Measurements from ENCODE around the gene FLACC1.

The FLACC1 gene

DNA sequence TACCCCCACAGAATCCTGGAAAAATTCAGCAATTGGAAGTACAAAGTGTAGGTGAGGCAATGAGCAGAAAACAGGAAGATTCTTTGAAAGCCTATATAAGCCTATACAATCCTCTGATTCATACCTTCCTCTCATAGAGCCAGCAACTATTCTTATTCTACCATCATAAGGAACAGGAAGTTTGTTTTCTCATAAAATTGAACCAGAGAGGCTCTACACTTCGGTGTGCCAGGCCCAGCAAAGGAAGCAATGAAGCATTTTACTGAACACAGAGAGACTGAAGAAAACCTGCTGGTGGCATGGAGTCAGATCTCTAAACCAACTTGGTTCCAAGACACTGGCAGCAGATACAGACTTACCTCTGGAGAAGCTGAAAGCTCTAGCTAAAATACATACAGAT is 78.1 kb downstream of the FLACC1 start:
- Mint-ChIP-seq H3K36me3 (peaks cover 44 to 52% of the 10 kb centered on the region in 2 donors), H3K27me3 (no peaks in the 10 kb centered on the region), H3K4me1 (peaks cover 10 to 29% of the 10 kb centered on the region in 2 donors), H3K27ac (peak overlapping the region; percentile 63), H3K9me3 (no peaks in the 10 kb centered on the region), H3K4me3 (no peak overlapping the region)
- peak; percentile 20 to 41 for ATAC-seq (replicated peaks)
- no peak for DNase-seq

DNA sequence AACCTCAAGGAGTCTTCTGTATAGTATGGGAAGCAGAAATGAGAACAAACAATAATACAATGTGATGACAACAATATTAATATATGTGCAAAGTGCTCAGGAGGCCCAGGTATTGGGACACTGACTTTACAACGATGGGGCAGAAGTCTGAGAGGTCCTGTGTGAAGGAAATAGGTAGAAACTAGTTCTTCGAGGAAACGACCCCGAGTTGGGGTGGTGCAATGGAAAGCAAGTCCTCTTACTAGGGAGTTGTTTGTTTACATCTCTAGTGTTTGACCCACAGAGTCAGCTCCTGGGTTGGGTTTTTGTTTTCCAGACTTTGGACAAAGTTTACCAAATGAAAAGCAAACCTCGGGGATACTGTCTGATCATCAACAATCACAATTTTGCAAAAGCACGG is 80.6 kb downstream of the FLACC1 start:
- ATAC-seq (replicated peaks) = no peak
- H3K4me3 Mint-ChIP-seq = no peak overlapping the region
- H3K36me3 Mint-ChIP-seq = peaks cover 61 to 72% of the 10 kb centered on the region in 2 donors
- no peaks in the 10 kb centered on the region for H3K27me3 Mint-ChIP-seq
- peaks cover 14 to 37% of the 10 kb centered on the region in 2 donors for H3K4me1 Mint-ChIP-seq
- no peaks in the 10 kb centered on the region for H3K9me3 Mint-ChIP-seq
- H3K27ac Mint-ChIP-seq = no peak overlapping the region
- DNase-seq = no peak

DNA sequence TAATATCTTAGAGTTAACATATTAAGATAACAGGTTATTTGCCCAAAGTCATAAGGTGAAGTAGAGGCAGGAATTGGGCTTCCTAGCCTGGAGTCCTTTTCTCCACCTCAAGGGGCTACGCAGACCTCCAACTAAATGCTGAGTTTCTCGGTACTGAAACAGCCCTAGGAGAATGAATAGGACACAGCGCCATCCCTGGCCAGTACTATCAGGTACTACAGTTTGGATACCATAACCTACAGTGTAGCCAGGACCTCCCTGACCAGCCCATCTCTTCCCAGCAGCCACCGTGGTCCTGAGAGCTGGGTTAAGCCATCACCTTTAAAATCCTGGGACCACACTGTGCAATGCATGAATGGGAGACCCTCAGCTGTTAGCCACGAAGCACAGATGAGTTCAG is 81.2 kb downstream of the FLACC1 start:
- peaks cover 15 to 41% of the 10 kb centered on the region in 2 donors for H3K4me1 Mint-ChIP-seq
- H3K27me3 Mint-ChIP-seq = no peaks in the 10 kb centered on the region
- no peak overlapping the region for H3K27ac Mint-ChIP-seq
- H3K9me3 Mint-ChIP-seq = no peaks in the 10 kb centered on the region
- H3K36me3 Mint-ChIP-seq = peaks cover 63 to 73% of the 10 kb centered on the region in 2 donors
- ATAC-seq (replicated peaks) = no peak
- no peak overlapping the region for H3K4me3 Mint-ChIP-seq
- DNase-seq = no peak

DNA sequence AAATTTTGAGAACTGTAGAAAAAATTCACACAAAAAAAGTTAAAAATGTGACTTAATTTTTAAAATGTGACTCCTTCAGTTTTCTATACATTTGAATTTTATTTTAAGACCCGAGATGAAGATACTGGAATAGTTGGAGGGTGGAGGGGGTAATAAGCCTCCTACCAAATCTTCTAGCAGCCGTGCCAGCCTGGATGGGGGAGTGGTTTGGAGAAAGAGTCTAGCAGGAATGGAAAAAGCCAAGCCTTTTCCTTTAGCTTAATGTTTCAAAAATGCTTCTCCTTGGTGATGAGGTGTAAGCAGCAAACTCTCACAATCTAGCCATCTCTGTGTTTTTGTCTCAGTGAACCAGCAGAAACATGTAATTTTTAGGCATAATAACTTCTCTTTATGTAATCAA is 82.1 kb downstream of the FLACC1 start:
- Mint-ChIP-seq H3K4me3 (no peak overlapping the region), H3K4me1 (peaks cover 15 to 39% of the 10 kb centered on the region in 2 donors), H3K9me3 (no peaks in the 10 kb centered on the region)

DNA sequence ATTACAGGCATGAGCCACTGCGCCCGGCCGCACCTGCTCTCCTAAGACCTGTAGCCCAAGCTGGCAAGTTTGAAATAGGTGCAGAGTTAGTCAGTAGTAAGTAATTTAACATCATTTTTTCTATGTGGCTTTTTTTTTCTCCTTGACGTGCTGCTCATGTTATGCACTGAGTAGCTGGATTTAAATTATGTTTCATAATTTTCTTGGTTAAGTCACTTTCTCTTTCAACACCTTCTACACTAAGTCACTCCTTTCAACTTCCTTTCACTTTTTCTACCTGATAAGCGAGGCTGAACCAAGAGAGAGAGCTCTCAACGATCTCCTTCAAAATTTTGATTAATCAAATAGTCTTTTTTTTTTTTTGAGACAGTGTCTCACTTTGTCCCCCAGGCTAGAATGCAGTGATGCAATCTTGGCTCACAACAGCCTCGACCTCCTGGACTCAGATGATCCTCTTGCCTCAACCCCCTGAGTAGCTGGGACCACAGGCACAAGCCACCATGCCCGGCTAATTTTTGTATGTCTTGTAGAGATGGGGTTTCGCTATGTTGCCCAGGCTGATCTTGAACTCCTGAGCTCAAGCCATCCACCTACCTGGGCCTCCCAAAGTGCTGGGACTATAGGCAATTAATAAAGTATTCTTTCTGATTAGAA is 83.7 kb downstream of the FLACC1 start:
- Mint-ChIP-seq H3K27ac (no peak overlapping the region), H3K27me3 (no peaks in the 10 kb centered on the region), H3K4me1 (peaks cover 10 to 31% of the 10 kb centered on the region in 2 donors), H3K36me3 (peaks cover 53 to 62% of the 10 kb centered on the region in 2 donors), H3K4me3 (no peak overlapping the region), H3K9me3 (no peaks in the 10 kb centered on the region)
- DNase-seq = no peak
- no peak for ATAC-seq (replicated peaks)

More for the DNA sequence above, 82.1 kb downstream of the FLACC1 start:
- ATAC-seq (replicated peaks) (no peak), DNase-seq (no peak)
- Mint-ChIP-seq H3K36me3 (peaks cover 60 to 69% of the 10 kb centered on the region in 2 donors), H3K27me3 (no peaks in the 10 kb centered on the region), H3K27ac (no peak overlapping the region)

DNA sequence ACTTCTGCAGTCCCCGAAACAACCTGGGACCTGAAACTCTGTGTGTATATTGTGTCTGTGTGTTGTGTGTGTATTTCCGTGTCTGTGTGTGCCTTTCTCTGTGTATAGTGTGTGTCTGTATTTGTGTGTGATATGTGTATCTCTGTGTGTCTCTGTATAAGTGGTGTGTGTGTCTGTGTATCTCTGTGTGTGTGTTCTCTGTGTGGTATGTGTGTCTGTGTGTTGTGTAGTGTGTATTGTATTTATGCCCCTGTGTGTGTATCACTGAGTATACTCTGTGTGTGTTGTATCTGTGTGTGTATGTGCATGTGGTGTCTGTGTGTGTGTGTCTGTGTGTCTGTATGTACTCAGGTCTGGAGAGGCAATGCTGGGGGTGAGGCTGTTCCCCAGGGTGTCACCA is 85.2 kb downstream of the FLACC1 start:
- DNase-seq = no peak
- no peaks in the 10 kb centered on the region for H3K9me3 Mint-ChIP-seq
- ATAC-seq (replicated peaks) = no peak
- H3K4me1 Mint-ChIP-seq = peaks cover 10 to 26% of the 10 kb centered on the region in 2 donors
- no peaks in the 10 kb centered on the region for H3K27me3 Mint-ChIP-seq
- H3K36me3 Mint-ChIP-seq = peaks cover 52 to 57% of the 10 kb centered on the region in 2 donors
- H3K27ac Mint-ChIP-seq = no peak overlapping the region
- no peak overlapping the region for H3K4me3 Mint-ChIP-seq

DNA sequence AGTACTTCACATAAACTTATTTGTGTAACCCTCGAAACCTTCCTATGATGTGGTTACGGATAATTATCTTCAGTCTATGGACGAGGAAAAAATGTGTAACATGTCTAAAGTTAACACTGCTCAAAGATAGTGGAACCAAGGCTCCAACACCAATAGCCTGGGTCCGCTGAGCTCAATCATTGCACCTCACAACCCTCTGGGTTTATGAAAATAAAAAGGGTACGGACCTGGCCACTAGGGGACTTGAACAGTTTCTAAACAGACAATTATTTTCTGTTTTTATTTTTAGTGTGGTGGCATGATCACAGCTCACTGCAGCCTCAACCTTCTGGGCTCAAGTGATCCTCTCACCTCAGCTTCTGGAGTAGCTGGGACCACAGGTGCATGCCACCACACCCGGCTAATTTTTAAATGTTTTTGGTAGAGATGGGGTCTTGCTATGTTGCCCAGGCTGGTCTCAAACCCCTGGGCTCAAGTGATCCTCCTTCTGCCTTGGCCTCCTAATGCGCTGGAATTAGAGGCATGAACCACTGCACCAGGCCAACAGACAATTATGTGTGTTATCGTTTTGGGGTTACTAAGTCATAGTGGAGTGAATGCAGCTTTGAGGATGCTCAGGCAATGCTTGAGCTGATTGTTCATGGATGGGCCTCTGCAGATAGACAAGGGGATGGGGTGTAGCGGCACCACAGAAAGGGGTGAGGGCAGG is 86.7 kb downstream of the FLACC1 start:
- H3K27ac Mint-ChIP-seq = no peak overlapping the region
- peaks cover 24 to 40% of the 10 kb centered on the region in 2 donors for H3K4me1 Mint-ChIP-seq
- DNase-seq (no peak), ATAC-seq (replicated peaks) (no peak)
- H3K27me3 Mint-ChIP-seq = no peaks in the 10 kb centered on the region
- H3K9me3 Mint-ChIP-seq = no peaks in the 10 kb centered on the region
- peaks cover 48 to 58% of the 10 kb centered on the region in 2 donors for H3K36me3 Mint-ChIP-seq
- no peak overlapping the region for H3K4me3 Mint-ChIP-seq

DNA sequence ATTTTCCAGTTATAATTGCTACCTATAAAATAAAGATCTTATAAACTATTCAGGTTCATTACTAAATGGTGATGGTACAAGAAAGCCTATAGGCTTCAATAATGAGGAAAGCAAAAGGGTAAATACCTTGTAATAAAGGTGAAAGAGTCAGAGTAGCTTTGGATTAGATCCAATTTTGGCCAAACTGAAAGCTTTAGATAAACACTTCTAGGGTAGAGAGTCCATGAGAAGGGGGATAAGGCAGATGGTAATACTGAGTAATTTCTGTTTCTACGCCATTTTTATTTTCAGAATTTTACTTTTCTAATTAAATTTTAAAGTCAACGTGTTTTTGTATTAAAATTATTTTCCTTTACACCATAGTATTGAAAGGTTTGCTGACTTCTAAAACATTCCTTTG is 87.4 kb downstream of the FLACC1 start:
- Mint-ChIP-seq H3K36me3 (peaks cover 43 to 55% of the 10 kb centered on the region in 2 donors), H3K9me3 (no peaks in the 10 kb centered on the region), H3K4me3 (no peak overlapping the region), H3K27me3 (no peaks in the 10 kb centered on the region), H3K27ac (peak overlapping the region; percentile 31), H3K4me1 (peaks cover 28 to 47% of the 10 kb centered on the region in 2 donors)
- ATAC-seq (replicated peaks) (no peak), DNase-seq (no peak)

DNA sequence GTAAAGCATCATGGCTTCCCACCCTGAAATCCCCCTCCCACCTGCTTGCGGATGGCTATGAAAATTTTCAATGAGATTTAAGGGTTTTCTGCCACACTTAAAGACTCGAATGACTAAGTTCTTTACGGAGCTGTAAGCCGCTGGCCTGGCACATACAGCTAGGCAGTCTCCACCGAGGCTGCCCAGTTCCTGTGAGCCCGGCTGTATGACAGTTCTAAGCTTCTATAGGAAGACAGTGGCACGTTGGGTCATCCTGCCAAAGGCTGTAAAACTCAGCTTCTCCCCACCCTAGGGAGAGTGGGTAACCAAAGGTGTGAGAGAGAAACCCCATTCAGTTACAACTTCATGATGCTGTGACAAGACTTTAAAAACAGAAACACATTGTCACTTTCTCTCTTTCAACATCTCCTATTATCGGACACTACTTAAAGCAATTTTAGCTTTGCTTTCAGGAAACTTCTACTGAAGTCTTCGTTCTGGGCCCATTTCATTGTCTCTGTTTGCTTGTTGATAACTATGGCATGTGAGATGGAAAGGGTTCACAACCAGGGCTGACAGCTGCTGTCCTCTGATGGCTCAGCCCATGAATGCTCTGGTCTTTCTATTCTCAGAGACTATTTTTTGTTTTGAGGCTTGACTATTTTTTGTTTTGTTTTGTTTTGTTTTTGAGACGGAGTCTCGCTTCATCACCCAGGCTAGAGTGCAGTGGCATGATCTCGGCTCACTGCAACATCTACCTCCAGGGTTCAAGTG is 89.7 kb downstream of the FLACC1 start:
- DNase-seq = no peak

DNA sequence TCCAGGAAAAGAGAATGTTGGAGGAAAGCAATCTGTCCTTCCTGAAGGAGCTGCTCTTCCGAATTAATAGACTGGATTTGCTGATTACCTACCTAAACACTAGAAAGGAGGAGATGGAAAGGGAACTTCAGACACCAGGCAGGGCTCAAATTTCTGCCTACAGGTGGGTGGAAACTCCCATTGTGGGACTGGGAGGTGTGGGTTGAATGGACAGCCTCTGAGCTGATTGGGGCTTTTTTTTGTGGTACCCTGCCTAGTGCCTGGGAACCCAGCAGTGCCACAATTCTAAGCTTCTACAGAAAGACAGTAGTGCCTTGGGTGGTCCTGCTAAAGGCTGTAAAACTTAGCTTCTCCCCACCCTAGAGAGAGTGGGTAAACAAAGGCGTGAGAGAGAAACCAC is 90.5 kb downstream of the FLACC1 start:
- Mint-ChIP-seq H3K4me3 (no peak overlapping the region), H3K9me3 (no peaks in the 10 kb centered on the region), H3K27me3 (no peaks in the 10 kb centered on the region), H3K4me1 (peaks cover 36 to 66% of the 10 kb centered on the region in 2 donors), H3K27ac (peak overlapping the region; percentile 78), H3K36me3 (peaks cover 22 to 38% of the 10 kb centered on the region in 2 donors)
- ATAC-seq (replicated peaks) = no peak
- no peak for DNase-seq

More for the DNA sequence above, 89.7 kb downstream of the FLACC1 start:
- Mint-ChIP-seq H3K27ac (peak overlapping the region; percentile 65), H3K27me3 (no peaks in the 10 kb centered on the region), H3K36me3 (peaks cover 26 to 42% of the 10 kb centered on the region in 2 donors), H3K4me1 (peaks cover 38 to 69% of the 10 kb centered on the region in 2 donors), H3K4me3 (no peak overlapping the region), H3K9me3 (no peaks in the 10 kb centered on the region)
- ATAC-seq (replicated peaks) = no peak

DNA sequence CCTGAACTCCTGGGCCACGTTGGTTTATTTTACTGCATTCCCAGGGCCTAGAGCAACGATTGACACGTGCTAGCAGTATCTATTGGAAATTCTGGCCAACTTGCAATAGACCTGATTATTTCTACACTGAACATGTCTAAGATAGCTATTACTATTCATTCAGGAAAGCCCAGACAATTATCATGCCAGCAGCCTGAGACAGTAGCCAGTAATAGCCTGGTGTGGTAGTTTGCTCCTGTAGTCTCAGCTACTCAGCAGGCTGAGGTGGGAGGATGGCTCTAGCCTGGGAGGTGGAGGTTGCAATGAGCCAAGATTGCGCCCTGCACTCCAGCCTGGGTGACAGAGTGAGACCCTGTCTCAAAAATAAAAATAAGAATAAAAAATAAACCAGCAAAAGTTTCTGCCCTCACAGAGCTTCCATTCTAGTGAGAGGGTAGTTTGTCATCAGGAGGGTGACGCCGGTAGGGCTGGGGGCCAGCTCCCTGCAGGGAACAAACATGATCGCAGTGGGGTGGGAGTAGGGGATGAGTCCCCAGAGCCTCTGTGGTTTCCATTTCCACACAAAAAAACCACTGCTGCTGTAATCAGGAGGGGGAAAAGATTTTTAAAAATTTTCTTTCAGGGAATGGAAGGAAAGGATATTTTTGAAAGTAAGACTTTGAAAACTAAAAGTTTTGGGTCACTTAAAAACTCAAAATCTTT is 92.5 kb downstream of the FLACC1 start:
- no peak overlapping the region for H3K4me3 Mint-ChIP-seq
- ATAC-seq (replicated peaks) = no peak
- peak overlapping the region; percentile 37 for H3K27ac Mint-ChIP-seq
- peaks cover 44 to 72% of the 10 kb centered on the region in 2 donors for H3K4me1 Mint-ChIP-seq
- H3K27me3 Mint-ChIP-seq = no peaks in the 10 kb centered on the region
- H3K9me3 Mint-ChIP-seq = no peaks in the 10 kb centered on the region
- DNase-seq = no peak
- peaks cover 19 to 39% of the 10 kb centered on the region in 2 donors for H3K36me3 Mint-ChIP-seq

DNA sequence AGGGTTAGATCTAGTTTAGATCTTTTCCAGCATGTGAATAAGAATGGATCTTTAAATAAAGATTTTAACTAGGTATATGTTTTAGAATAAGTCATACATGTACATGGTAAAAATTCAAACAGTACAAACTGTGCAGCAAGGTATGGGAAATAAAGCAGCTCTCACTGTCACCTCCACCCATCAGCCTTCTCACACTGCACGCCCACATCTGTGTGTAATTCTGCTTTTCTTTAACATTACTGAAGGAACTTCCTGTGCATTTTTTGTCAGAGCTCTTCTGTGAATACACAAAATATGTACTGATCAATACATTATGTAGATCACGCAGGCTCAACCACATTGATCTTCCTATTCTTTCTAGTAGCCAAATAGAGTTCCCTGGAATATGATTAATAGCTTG is 93.4 kb downstream of the FLACC1 start:
- DNase-seq (no peak), ATAC-seq (replicated peaks) (no peak)
- peaks cover 16 to 35% of the 10 kb centered on the region in 2 donors for H3K36me3 Mint-ChIP-seq
- H3K4me3 Mint-ChIP-seq = no peak overlapping the region
- H3K9me3 Mint-ChIP-seq = no peaks in the 10 kb centered on the region
- no peak overlapping the region for H3K27ac Mint-ChIP-seq
- no peaks in the 10 kb centered on the region for H3K27me3 Mint-ChIP-seq
- H3K4me1 Mint-ChIP-seq = peaks cover 45 to 67% of the 10 kb centered on the region in 2 donors

DNA sequence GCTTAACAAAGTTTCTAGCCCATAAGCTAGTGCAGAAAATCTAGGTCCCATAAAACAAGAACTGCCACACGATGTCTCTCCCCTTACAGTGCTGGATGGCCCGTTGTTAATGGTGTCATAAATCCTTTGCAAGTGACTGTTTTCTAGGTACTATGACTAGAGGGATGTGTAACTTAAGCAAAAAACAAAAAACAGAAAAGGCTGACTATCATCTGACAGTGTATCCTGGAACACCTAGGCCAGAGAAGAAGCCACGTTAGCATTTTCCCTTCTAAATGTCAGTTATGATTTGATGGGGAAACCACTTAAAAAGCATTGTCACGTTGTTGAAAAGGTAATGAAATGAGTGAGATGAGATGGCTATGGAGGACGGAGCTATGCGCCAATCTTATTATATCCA is 94.4 kb downstream of the FLACC1 start:
- Mint-ChIP-seq H3K4me1 (peaks cover 51 to 75% of the 10 kb centered on the region in 2 donors), H3K27ac (peak overlapping the region; percentile 75), H3K9me3 (no peaks in the 10 kb centered on the region), H3K4me3 (peak overlapping the region; percentile 74), H3K36me3 (peaks cover 11 to 31% of the 10 kb centered on the region in 2 donors), H3K27me3 (no peaks in the 10 kb centered on the region)
- no peak for ATAC-seq (replicated peaks)
- DNase-seq = no peak

DNA sequence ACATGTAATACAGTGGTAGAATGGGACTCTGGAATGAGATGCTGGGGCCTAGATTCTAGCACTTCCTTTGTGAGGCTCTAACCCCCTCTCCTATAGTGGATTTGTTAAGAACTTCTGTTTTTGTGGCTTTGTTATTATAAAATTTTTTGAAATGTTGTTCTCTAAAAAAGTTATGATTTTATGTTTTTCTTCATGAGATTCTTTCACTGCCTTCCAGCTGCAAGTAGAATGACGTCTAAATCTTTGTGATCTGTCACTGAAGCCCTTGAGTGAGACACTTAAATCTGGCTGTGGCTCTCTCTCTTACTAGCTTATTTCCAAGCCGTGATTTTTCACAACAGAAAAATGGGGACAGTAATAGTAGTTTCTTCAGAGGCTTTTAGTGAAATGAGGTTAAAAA is 95.2 kb downstream of the FLACC1 start:
- Mint-ChIP-seq H3K27me3 (no peaks in the 10 kb centered on the region), H3K4me1 (peaks cover 57 to 83% of the 10 kb centered on the region in 2 donors), H3K4me3 (peak overlapping the region; percentile 92 to 100), H3K9me3 (no peaks in the 10 kb centered on the region), H3K36me3 (peaks cover 10 to 31% of the 10 kb centered on the region in 2 donors), H3K27ac (peak overlapping the region; percentile 75)
- no peak for ATAC-seq (replicated peaks)
- DNase-seq = no peak
